ENCODE results near the gene LFNG.

LFNG gene

DNA sequence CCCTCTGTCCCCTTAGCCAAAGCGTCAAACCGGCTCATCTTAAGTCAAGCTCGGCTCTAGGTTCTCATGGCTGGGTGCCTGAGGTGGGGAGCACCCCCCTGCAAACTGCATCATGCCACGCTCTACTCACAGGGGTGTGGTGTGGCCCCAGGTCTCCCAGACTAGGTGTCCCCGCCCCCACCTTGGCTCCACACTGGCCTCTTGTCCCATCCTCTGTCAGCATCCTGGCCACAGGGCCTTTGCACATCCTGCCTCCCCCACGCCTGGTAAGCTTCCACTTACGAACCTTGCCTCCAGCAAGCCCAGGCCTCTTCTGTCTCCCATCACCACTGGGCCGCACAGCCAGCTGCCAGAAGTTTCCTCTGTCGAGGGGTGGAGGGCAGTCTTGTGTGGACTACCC lies 23.2 kb upstream of the LFNG start:
- Histone ChIP-seq H3K9me3 (ENCODE audit: insufficient read depth, low read depth, low read length) (no peaks in the 10 kb centered on the region), H4K8ac (ENCODE audit: low read depth, low read length) (no peak overlapping the region), H2BK5ac (ENCODE audit: low read depth, low read length, poor library complexity) (no peak overlapping the region), H3K4ac (ENCODE audit: low read depth, low read length) (no peak overlapping the region), H4K12ac (ENCODE audit: low read depth, low read length) (no peak overlapping the region), H3K4me3 (ENCODE audit: low read depth, low read length) (no peak overlapping the region), H4K91ac (ENCODE audit: low read depth, low read length) (no peak overlapping the region), H3K79me1 (ENCODE audit: low read length) (no peaks in the 10 kb centered on the region), H3K27ac (ENCODE audit: low read depth, low read length) (no peak overlapping the region), H3K4me2 (ENCODE audit: low read length) (no peak overlapping the region), H3K18ac (ENCODE audit: low read length) (no peak overlapping the region), H3K9ac (ENCODE audit: low read length) (no peak overlapping the region), H2BK120ac (ENCODE audit: insufficient read depth, low read length, poor library complexity) (no peak overlapping the region), H2BK12ac (ENCODE audit: low read length) (no peak overlapping the region), H3K14ac (ENCODE audit: low read length) (no peak overlapping the region), H3K79me2 (ENCODE audit: control insufficient read depth, insufficient read depth, low read length, poor library complexity) (no peaks in the 10 kb centered on the region), H3K4me1 (ENCODE audit: control insufficient read depth in 1 of 2, insufficient read depth in 2 of 2, low read length in 2 of 2) (peaks cover 0 to 4% of the 10 kb centered on the region in 2 experiments), H3K23ac (ENCODE audit: low read length) (no peak overlapping the region), H2AFZ (ENCODE audit: insufficient read depth, low read length, poor library complexity) (no peak overlapping the region), H2AK5ac (ENCODE audit: low read length) (no peak overlapping the region), H3K27me3 (ENCODE audit: insufficient read depth, low read length) (no peaks in the 10 kb centered on the region), H3K36me3 (ENCODE audit: control insufficient read depth in 1 of 2, insufficient read depth in 2 of 2, low read length in 2 of 2) (no peaks in the 10 kb centered on the region)
- no CpG with 5 or more reads among the region's 9 CpGs for WGBS (ENCODE audit: extremely low coverage, insufficient coverage, insufficient read length)
- no peak for DNase-seq

DNA sequence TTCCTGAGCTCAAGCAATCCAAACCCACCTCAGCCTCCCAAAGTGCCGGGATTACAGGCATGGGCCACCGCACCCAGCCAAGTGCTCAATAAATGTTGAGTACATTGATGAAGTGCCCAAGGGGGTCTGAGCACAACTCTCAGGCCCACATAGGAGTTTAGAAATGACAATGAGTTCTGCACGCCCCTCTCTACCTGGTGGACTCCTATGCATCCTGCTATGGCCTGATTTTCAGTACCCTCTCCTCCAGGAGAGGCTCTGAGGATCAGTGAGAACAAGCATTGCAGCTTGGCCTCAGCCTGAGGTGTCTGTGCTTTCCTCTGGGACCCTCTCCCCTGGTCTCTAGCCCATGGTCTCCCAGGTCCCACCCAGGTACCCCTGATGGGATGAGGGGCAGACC lies 22.5 kb upstream of the LFNG start:
- Histone ChIP-seq H3K23ac (ENCODE audit: low read length) (no peak overlapping the region), H3K14ac (ENCODE audit: low read length) (no peak overlapping the region), H3K4ac (ENCODE audit: low read depth, low read length) (no peak overlapping the region), H3K36me3 (ENCODE audit: control insufficient read depth in 1 of 2, insufficient read depth in 2 of 2, low read length in 2 of 2) (no peaks in the 10 kb centered on the region), H2AFZ (ENCODE audit: insufficient read depth, low read length, poor library complexity) (no peak overlapping the region), H4K12ac (ENCODE audit: low read depth, low read length) (no peak overlapping the region), H4K91ac (ENCODE audit: low read depth, low read length) (no peak overlapping the region), H3K4me3 (ENCODE audit: low read depth, low read length) (no peak overlapping the region), H2BK120ac (ENCODE audit: insufficient read depth, low read length, poor library complexity) (no peak overlapping the region), H3K79me1 (ENCODE audit: low read length) (no peaks in the 10 kb centered on the region), H2AK5ac (ENCODE audit: low read length) (no peak overlapping the region), H3K4me2 (ENCODE audit: low read length) (no peak overlapping the region), H3K79me2 (ENCODE audit: control insufficient read depth, insufficient read depth, low read length, poor library complexity) (no peaks in the 10 kb centered on the region), H3K27ac (ENCODE audit: low read depth, low read length) (no peak overlapping the region), H3K18ac (ENCODE audit: low read length) (no peak overlapping the region), H3K27me3 (ENCODE audit: insufficient read depth, low read length) (no peaks in the 10 kb centered on the region), H3K4me1 (ENCODE audit: control insufficient read depth in 1 of 2, insufficient read depth in 2 of 2, low read length in 2 of 2) (peaks cover 0 to 4% of the 10 kb centered on the region in 2 experiments), H4K8ac (ENCODE audit: low read depth, low read length) (no peak overlapping the region), H2BK12ac (ENCODE audit: low read length) (no peak overlapping the region), H3K9ac (ENCODE audit: low read length) (no peak overlapping the region), H3K9me3 (ENCODE audit: insufficient read depth, low read depth, low read length) (no peaks in the 10 kb centered on the region), H2BK5ac (ENCODE audit: low read depth, low read length, poor library complexity) (no peak overlapping the region)
- no peak for DNase-seq
- WGBS (ENCODE audit: extremely low coverage, insufficient coverage, insufficient read length) = no CpG with 5 or more reads among the region's 3 CpGs

DNA sequence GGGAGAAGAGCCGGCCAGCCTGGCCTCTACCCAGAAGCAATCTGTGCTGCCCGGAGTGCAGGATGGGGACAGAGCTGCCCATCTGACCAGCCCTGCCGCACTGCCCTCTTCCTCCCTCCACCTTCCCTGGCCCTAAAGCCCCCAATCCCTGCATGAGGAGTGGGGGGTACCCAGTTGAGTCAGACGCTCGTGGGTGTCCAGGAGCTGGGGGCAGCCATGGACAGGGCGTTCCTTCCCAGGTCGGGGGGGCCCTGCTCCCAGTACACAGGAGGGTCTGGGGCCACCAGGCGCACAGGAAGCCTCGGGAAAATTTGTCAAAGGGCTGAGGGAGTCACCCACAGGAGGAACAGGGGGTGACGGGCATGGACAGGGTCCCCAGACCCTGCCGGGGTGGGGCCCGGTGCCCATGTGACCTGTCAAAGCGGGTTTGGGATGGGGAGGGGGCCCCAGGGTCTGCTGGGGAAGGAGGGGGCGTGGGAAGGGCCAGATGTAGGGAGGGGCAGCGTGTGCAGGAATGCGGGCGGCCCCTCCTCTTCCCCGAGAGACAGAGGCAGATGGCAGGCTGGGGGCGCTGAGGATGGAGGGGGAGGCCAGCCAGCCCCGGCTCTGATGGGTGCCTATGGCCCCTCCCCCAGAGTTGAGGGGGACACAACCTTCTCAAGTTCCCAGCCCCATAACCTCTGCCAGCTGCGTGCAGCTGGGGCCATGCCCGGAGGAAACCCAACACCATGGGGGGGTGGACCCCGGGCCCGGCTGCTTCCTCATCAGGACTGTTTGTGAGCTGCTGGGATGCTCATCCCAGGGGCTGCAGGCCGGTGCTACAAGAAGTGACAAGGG lies 21.9 kb upstream of the LFNG start:
- H4K91ac ChIP-seq (ENCODE audit: low read depth, low read length) = no peak overlapping the region
- no peak overlapping the region for H3K4me3 ChIP-seq (ENCODE audit: low read depth, low read length)
- H3K36me3 ChIP-seq (ENCODE audit: control insufficient read depth in 1 of 2, insufficient read depth in 2 of 2, low read length in 2 of 2) = no peaks in the 10 kb centered on the region

DNA sequence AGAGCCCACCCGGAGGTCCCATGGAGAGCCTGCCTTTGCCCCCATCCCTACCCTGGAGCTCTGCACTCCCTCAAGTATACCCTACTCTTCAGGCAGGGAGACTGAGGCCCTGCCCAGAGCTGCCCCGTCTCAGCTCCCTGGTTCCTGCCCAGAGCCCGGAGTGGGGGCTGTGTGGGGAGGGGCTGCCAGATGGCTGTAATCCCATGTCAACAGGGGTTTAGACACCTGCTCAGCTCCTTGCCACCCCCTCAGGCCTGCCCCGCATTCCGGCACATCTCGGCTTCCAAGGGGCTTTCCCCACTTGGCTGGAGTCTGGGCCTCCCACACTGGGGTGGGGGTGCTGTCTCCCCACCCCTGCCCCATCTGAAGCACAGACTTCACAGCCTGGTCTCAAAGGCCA lies 20.9 kb upstream of the LFNG start:
- H2BK5ac ChIP-seq (ENCODE audit: low read depth, low read length, poor library complexity) = no peak overlapping the region
- H4K8ac ChIP-seq (ENCODE audit: low read depth, low read length) = no peak overlapping the region
- H3K4ac ChIP-seq (ENCODE audit: low read depth, low read length) = no peak overlapping the region
- no peak for DNase-seq
- H3K23ac ChIP-seq (ENCODE audit: low read length) = no peak overlapping the region
- no peak overlapping the region for H2AFZ ChIP-seq (ENCODE audit: insufficient read depth, low read length, poor library complexity)
- no peak overlapping the region for H4K91ac ChIP-seq (ENCODE audit: low read depth, low read length)
- H3K14ac ChIP-seq (ENCODE audit: low read length) = no peak overlapping the region
- H3K27ac ChIP-seq (ENCODE audit: low read depth, low read length) = no peak overlapping the region
- no peak overlapping the region for H3K4me2 ChIP-seq (ENCODE audit: low read length)
- H4K12ac ChIP-seq (ENCODE audit: low read depth, low read length) = no peak overlapping the region
- no peak overlapping the region for H3K4me3 ChIP-seq (ENCODE audit: low read depth, low read length)
- no peaks in the 10 kb centered on the region for H3K27me3 ChIP-seq (ENCODE audit: insufficient read depth, low read length)
- no peak overlapping the region for H3K9ac ChIP-seq (ENCODE audit: low read length)
- no peaks in the 10 kb centered on the region for H3K36me3 ChIP-seq (ENCODE audit: control insufficient read depth in 1 of 2, insufficient read depth in 2 of 2, low read length in 2 of 2)
- H3K79me1 ChIP-seq (ENCODE audit: low read length) = no peaks in the 10 kb centered on the region
- H3K79me2 ChIP-seq (ENCODE audit: control insufficient read depth, insufficient read depth, low read length, poor library complexity) = no peaks in the 10 kb centered on the region
- H3K9me3 ChIP-seq (ENCODE audit: insufficient read depth, low read depth, low read length) = no peaks in the 10 kb centered on the region
- H3K4me1 ChIP-seq (ENCODE audit: control insufficient read depth in 1 of 2, insufficient read depth in 2 of 2, low read length in 2 of 2) = peaks cover 0 to 4% of the 10 kb centered on the region in 2 experiments
- no CpG with 5 or more reads among the region's 6 CpGs for WGBS (ENCODE audit: extremely low coverage, insufficient coverage, insufficient read length)
- no peak overlapping the region for H2BK120ac ChIP-seq (ENCODE audit: insufficient read depth, low read length, poor library complexity)
- no peak overlapping the region for H3K18ac ChIP-seq (ENCODE audit: low read length)
- H2AK5ac ChIP-seq (ENCODE audit: low read length) = no peak overlapping the region
- no peak overlapping the region for H2BK12ac ChIP-seq (ENCODE audit: low read length)

More for the DNA sequence above, 21.9 kb upstream of the LFNG start:
- Histone ChIP-seq H2BK120ac (ENCODE audit: insufficient read depth, low read length, poor library complexity) (no peak overlapping the region), H3K4me1 (ENCODE audit: control insufficient read depth in 1 of 2, insufficient read depth in 2 of 2, low read length in 2 of 2) (peaks cover 0 to 4% of the 10 kb centered on the region in 2 experiments), H2AFZ (ENCODE audit: insufficient read depth, low read length, poor library complexity) (no peak overlapping the region), H3K4me2 (ENCODE audit: low read length) (no peak overlapping the region), H3K79me2 (ENCODE audit: control insufficient read depth, insufficient read depth, low read length, poor library complexity) (no peaks in the 10 kb centered on the region), H3K9ac (ENCODE audit: low read length) (no peak overlapping the region), H2AK5ac (ENCODE audit: low read length) (no peak overlapping the region), H2BK5ac (ENCODE audit: low read depth, low read length, poor library complexity) (no peak overlapping the region), H3K9me3 (ENCODE audit: insufficient read depth, low read depth, low read length) (no peaks in the 10 kb centered on the region), H3K27me3 (ENCODE audit: insufficient read depth, low read length) (no peaks in the 10 kb centered on the region), H3K18ac (ENCODE audit: low read length) (no peak overlapping the region), H3K27ac (ENCODE audit: low read depth, low read length) (no peak overlapping the region), H4K12ac (ENCODE audit: low read depth, low read length) (no peak overlapping the region), H3K14ac (ENCODE audit: low read length) (no peak overlapping the region), H3K79me1 (ENCODE audit: low read length) (no peaks in the 10 kb centered on the region), H2BK12ac (ENCODE audit: low read length) (no peak overlapping the region), H3K23ac (ENCODE audit: low read length) (no peak overlapping the region), H4K8ac (ENCODE audit: low read depth, low read length) (no peak overlapping the region), H3K4ac (ENCODE audit: low read depth, low read length) (no peak overlapping the region)
- no CpG with 5 or more reads among the region's 25 CpGs for WGBS (ENCODE audit: extremely low coverage, insufficient coverage, insufficient read length)
- DNase-seq = no peak
